HG02840 (cell line): Measurements from ENCODE around the gene CALM3.

ENCODE experiments used
- ATAC-seq: cut with Tn5 transposase; IDR thresholded peaks from one replicate; pipeline ENCODE4 v1.9.1; 2021; ENCODE audit warnings: mild to moderate bottlenecking, moderate library complexity, moderate number of reproducible peaks; ENCODE audit not compliant: unreplicated experiment, low FRiP score

CALM3 gene

DNA sequence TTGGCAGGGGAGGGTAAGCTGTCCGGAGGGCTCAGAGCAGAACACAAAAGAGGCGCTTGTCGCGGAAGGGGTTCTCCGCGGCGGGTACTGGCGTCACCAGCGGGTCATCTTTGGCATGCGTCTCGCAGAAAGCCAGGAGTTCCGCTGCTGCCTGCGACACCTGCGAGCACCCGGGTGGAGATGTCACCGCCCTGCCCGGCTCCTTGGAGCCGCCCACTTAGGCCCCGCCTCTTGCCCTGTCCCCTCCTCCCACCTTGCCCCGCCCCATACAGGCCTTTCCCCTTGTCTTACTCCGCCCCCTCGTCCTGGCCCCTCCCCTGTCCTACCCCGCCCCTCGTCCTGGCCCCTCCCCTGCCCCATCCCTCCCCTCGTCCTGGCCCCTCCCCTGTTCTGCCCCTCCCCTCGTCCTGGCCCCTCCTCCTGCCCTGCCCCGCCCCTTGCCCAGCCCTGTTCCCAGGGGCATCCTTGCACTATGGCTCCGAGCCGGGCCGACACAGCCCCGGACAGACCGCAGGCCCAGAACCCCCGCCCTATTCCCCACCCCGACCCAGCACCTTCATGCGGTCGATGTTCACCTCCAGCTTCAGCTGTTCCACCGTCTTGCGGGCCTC is 33.0 kb downstream of the CALM3 start:
- ATAC-seq, result no peak

DNA sequence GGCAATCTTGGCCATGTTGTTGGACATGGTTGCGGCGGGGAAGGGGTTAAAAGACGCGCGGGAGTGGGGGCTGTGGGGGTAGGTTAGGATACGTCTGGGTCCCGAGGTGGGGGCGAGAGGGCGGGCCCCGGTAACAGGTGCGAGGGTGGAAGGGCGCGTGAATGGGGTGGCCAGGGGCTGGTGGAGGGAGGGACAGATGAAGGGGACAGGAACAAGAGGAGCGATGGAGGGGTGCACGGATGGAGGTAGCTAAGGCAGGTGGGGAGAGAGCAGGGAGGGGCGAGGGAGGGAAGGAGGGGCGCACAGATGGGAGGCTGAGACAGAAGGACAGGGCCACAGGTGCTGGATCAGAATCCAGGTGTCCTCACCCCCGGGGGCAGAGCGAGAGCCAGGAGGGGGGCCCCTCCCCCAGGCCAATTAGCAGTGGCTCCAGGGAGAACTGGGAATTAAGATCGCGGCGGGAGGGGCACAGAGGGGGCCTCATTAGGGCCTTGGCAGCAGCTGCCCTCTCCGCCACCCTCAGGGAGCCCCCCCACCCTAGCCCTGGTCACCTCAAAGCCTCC is 33.6 kb downstream of the CALM3 start:
- no peak for ATAC-seq

DNA sequence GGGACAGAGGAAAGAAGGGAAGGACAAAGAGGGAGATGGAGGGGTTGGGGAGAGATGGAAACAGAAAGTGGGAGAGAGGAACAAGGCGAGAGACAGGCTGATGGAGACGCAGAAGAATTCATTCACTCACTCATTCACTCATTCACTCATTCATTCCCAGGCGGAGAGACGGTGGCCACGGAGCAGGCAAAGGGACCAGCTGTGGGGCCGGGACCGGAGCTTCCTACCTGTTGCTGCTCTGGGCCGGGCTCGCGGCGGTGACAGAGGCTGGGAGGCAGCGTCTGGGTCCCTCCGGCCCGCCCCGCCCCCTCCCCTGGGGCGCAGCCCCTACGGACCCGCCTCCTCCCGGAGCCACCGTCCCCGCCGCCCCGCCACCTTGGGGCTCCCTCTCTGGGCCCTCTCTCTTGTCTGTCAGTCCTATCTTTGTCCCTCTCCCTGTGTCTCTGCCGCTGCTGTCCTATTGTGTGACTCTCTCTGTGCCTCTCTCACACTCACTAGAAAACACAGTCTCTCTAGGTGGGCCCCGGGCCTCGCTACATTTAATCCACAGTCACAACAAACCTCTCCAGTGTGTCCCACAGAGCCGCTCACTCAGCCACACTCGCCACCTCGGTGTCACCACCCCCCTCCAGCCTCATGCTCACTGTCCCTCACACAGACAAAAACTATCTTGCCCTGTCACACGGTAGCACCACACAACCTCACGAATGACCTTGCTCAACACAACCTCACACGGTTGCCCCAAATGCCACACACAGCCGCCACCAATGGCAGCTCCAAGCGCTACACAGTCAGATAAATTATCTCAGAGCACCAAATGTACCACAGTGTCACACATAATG is 35.0 kb downstream of the CALM3 start, which contains the start of gene GNG8:
GNG8 (minus strand) TSS at position 283 of the 842 bp plus-strand sequence. CDS start 1,520 bp downstream, outside the sequence.
- no peak for ATAC-seq

DNA sequence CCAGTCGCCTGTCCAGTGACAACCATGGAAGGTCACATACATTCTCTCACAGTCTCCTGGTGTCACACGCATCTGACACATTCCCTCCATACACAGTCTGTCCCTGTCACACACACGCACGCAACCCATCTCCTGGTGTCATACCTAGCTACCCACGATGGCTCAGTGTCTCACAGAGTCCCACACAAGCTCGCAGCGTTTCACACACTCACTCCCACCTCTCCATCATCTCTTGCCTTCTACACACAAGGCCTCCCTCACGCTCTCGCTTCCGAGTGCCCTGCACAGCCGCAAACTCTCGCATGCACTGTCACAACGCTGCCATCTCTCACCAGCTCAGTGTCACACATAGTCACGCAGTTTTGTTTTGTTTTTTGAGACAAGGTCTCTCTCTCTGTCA is 36.1 kb downstream of the CALM3 start:
- ATAC-seq, result no peak

DNA sequence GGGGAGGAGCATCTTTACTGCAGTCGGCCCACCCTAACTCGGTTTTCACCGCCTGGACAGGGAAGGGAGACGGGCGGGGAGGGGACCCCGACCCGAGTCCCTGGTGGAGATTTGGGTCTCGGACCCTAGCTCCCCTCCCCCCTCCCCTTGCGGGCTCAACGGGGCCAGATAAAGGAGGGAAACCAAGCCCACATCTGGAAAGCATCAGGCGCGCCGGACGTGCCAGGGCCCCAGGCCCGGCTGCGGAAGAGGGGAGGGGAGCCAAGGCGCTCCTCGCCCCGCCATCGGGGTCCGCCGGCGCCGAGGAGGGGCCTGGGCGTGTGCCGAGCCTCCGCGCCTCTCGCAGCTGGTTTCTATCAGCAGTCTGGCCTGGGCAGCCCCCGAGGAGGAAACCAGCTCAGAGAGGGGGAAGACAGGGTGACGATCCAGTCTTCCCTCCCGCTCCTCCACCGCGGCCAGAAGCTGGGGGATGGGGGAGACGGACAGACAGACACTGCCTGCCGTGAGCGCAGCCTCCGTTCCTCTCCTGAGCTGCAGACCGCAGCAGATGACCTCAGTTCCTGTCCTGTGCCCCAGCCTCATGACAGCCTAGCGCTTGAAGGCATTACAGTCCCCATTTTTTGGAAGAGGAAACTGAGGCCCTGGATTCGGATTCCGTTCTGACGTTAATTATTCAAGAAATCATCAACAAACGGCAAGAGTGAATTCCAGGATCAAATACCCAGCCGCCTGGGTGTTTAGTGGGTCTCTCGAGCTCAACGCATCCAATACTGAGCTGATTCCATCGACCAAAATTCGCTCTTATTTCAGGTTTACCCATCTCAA is 38.4 kb downstream of the CALM3 start:
- no peak for ATAC-seq

DNA sequence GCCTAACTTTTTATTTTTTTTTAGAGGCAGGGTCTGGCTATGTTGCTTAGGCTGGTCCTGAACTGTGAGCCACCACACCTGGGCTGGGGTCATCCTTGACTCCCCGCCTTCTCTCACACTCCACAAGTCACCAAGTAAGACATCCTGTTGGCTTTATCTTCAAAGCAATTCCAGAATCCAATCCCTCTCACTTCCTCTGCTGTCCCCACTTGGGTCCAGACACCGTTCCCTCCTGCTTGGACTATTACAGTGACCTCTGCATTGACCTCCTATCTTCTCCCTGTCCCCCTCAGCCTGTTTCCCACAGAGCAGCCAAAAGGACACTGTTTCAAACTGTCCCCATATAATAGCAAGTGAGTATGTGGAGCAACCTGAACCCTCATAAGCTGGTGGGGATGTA is 39.5 kb downstream of the CALM3 start:
- ATAC-seq, result no peak

DNA sequence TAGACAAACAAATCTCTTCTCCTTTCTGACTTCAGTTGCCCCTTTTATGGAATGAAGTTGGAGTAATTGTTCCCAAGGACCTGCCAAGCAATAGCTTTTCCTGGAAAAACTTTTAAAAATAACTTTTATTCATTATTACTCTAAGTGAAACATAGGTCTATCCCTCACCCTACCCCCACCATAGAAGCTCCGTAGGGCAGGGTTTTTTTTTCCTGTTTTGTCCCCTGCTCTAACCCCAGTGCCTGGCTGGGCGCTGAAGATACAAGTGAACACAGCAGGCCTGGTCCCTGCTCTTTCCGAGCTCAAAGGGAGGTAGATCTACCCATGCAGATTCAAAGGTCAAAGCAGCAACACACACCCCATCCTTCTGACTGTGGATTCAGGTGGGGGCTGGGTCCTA is 43.6 kb downstream of the CALM3 start:
- no peak for ATAC-seq

DNA sequence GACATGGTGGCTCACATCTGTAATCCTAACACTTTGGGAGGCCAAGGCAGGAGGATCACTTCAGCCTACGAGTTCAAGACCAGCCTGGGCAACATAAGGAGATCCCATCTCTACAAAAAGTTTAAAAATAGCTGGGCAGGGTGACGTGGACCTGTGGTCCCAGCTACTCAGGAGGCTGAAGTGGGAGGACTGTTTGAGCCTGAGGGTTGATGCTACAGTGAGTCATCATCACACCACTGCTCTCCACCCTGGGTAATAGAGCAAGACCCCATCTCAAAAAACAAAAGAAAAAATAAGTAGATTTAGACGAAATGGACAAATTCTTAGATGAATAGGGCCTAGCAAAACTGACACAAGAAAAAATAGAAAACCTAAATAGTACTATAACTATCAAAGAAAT is 45.3 kb downstream of the CALM3 start:
- ATAC-seq, result no peak

DNA sequence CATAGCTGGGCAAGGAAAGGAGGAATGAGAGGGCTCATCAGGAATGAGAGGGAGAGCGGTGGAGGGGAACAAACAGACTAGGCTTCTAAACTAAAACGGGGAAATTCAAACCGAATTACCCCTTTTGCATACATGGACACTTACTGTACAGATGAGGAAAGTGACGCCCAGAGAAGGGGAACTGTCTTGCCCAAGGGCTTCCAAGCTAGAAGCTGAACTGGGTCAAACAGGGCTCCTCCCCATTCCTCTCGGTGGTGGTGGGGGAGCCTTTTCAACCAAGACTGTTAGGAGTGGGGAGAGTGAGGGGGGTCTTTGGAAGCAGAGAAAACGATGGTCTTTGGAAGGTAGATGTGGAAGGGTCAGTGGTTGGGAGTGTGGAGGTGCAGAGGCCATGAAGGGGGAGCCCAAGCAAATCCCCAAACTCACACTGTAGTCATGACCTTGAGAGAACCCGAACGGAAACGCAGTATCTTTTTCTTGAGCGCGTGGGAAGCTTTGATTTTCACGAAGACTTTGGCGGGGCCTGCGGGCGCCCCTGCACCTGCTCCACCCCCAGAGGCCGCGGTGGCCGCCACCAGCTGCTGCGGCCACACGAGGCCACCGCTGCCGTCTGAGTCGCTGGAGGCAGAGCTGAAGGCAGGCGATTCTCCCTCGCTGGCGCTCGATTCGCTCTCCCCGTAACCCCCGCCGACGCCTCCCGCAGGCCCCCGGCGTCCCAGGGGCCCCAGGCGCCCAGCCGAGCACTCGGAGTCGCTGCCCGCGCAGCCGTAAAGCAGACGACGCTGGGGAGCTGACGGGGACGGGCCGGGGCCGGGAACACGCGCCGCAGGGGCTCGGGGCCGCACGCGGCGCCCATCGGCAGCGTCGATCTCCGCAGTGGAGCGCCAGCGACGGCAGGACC is 47.2 kb downstream of the CALM3 start:
- no peak for ATAC-seq

DNA sequence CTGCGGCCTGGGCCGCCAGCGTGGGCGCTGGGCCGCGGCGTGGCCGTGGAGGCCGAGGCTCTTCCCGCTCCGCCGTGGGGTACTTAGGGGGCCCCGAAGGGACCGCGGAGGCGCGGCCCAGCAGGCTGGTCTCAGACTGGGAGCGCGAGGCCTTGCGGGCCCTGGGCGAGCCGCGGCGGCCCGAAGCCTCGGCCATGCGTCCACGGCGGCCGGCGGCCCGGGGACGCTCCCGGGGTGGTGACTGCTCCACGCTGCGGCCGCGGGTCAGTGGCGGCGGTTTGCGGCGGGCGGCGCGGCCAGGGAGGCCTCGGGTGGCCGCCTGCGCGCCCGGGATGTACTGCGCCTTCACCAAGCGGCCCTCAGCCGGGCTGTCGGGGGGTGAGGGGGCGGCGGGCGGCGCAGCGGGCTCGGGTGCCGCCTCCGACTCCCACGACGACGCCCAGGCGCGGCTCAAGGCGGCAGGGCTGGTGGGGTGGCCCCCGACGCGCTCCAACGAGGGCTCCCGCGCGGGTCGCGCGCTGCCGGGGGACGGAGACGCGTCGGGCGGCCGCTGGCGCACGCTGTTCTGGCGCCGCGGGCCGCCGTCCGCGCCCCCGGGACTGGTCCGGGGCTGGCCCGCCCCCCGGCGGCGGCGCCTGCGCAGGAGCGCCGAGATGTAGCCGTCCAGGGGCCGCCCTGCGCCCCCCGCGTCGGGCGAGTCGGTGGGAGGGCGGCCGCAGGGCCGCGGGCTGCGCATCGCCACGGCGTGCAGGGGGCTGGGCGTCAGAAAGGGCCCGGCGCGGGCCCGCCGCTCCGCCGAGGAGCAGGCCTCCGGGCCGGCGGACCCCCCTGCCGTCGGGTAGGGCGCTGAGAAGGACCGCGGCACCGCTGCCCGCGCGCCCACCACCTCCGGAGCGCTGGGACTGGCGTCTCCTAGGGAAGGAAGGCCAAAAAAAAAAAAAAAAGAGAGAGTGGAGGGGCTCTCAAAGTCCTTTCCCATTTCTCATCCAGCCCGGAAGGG is 48.1 kb downstream of the CALM3 start:
- ATAC-seq, result no peak

DNA sequence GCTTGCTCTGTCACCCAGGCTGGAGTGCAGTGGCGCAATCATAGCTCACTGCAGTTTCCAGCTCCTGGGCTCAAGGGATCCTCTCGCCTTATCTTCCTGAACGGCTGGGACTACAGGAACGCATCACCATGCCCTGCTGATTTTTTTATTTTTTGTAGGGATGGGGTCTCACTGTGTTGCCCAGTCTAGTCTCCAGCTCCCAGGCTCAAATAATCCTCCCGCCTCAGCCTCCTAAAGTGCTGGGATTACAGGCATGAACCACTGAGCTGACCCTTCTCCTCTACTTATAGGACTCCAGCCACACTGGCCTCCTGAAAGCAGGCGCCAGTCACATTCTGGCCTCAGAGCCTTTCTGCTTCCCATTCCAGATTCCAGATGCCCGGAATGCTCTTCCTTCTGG is 49.3 kb downstream of the CALM3 start:
- no peak for ATAC-seq

DNA sequence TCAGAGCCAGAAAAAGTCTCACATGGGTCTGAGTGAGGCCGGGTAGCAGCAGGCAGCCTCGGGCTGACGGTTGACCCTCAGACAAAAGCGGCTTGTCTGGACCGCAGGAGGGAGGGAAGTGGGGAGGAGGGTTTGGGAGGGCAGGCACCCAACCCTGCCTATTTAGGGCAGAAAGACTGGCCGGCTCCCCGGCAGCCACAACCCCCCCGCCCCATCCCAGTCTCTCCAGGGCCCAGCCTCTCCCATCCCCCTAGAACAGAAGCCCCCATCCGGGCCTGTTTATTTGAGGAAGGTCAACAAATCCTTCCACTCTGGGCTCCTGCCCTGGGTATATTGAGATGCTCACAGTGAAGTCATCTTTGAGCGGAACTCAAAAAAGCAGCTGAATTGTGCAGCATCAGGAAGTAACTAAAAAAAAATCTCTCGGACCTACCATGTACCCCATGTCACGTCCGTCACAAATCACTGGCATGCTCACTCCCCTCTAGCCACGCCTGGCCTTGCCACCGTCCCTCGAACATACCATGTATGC is 53.6 kb downstream of the CALM3 start:
- ATAC-seq, result no peak

DNA sequence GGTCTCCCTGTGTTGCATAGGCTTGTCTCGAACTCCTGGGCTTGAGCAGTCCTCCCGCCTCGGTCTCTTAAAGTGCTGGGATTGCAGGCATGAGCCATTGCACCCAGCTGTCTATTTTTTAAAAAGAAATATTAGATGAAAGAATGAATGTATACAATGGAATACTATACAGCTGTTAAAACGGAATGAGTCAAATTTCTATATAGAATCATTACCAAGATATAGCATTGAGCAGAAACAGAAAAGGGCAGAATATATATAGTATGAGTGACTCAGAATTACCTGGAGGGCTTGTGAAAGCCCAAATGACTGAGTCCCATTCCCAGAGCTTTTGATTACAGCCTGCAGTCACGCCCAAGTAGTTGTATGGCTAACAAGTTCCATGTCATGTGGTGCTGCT is 55.4 kb downstream of the CALM3 start:
- no peak for ATAC-seq

DNA sequence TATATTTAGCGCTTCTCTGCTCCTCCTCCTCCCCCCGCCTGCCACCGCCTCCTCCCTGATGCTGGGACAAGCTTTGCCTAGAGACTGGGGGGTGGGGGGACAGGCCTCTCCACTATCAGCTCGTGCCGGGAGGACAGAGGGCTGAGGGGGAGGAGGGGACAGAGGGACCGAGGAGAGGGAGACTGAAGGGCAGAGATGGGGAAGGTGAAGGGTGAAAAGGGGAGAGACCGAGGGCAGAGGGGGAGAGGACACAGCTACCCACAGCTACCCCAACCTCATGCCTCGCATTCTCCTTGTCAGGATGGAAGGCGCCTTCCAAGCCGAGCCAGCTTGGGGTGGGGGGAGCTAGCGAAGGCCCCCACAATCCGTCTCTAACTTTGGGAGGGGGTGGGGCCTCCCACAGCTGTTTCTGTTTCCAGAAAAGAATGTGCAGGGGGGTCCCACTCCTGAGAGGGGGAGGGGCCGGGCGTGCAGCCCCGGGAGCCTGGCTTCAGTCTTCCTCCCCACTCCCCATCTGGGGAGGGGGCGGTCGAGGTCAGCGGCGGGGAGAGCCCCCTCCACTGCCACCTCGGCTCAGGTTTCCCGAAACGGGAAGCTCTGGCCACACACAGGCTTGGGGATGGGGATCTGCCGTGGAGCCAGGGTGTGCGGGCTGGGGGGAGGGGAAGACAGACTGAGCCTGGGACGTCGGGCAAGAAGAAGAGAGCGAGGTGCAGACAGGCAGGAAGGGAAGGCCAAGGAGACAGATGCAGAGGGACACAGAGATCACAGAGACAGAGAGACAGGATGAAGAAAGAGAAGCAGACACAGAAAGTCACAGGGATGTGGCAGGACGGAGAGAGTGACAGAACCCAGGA is 58.2 kb downstream of the CALM3 start:
- no peak for ATAC-seq

DNA sequence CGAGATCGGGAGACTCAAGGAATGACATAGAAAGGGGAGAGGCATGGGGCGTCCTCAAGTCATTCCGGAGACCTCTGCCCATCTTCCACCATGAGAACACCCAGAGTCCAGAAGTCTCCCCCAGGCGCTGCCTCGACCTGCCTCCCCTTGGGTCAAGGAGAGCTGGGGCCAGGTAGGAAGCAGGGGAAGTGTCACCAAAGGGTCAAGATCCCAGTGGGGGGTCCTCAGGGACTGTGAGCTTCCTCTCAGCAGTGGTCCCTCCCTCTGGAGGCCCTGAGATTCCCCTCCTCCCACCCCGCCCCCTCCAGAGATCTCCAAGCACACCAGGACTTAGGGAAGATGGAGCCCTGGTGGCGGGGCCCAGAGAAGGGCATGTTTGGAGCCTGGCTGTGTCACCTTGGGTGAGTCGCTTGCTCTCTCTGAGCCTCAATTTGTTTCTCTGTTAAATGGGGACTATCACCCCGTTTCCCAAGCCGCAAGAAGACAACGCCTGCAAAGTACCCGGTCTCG is 58.9 kb downstream of the CALM3 start:
- no peak for ATAC-seq
